Fibroblast of skin of right quadriceps (primary cell): ENCODE measurements around the gene CES4A.
"Not testable (repeated sequence)": the region's sequence is repeated elsewhere in the genome, so short reads cannot be mapped to it uniquely, and the experiment has no call there.

ENCODE experiments used
- DNase-seq: peaks from one replicate; pipeline ENCODE4 v3.0.0-alpha.2; 2013

Gene CES4A

DNA sequence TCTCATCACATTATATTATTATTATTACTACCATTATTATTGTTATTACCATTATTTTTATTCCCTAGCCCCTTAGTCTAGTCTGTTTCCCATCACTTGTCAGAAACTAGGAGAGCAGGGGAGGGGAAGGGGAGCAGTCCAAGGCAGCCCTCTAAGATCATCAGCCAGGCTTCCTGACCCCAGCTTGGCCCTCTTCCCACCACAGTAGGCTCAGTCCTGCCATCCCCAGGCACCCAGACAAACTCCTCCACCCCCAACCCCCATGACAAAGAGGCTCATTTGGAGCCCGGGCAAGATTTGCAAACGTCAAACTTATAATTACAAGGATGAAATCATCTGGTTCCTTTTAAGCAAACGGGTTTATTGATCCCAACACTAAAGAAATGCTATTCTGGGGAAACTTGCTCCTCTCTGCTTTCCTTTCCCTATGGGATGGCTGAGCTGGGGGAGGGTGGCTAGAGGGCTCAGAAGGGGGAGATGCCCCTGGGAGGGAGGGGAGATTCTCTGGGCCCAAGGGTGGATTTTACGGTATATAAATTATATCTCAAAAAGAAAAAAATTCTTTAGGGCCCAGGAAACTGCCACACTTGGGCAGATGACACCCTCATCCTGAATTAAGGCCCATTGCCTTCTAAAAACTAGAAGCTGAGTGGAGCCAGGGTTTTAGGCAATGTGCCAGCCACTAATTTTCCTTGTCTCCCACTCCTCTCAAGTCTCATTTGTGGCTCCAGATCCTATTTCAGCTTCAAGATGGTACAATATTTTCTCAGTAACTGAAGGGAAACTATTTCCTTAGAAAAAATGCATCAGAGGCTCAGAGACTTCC is 36.2 kb downstream of the CES4A start:
- DNase-seq, result peak; percentile 39

GRCh38 chr16:67025210-67025550 is 36.8 kb downstream of the CES4A start:
- DNase-seq, result no peak

- no peak for DNase-seq
Observed at GRCh38 chr16:67026570-67026969, 38.2 kb downstream of the CES4A start.

DNA sequence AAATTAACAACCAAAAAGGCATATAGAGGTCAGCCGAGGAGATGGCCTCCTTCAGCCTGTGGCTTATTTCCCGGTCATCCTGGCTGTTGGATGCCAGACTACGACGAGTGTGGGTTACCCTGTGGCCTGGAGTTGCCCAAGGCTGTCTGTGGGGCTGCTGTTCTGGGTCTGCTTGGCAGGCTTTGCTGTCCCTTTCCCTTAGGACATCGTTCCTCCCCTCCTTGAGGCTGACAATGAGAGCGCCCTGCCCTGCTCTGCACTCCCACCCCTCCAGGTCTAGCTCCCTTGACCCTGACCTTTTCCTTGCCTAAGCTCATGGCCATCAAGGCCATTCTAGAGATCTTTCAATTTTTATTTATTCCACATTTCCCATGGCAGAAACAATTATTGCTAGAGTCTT is 38.7 kb downstream of the CES4A start:
- no peak for DNase-seq

GRCh38 chr16:67028167-67028695 is 39.8 kb downstream of the CES4A start:
- DNase-seq, result no peak

- peak; percentile 93 for DNase-seq
Observed at GRCh38 chr16:67028696-67029253, 40.4 kb downstream of the CES4A start, which contains the start of gene CBFB. TSS of gene CBFB (plus strand) at chr16:67029149. CDS start at chr16:67029408, 259 bp downstream.

DNA sequence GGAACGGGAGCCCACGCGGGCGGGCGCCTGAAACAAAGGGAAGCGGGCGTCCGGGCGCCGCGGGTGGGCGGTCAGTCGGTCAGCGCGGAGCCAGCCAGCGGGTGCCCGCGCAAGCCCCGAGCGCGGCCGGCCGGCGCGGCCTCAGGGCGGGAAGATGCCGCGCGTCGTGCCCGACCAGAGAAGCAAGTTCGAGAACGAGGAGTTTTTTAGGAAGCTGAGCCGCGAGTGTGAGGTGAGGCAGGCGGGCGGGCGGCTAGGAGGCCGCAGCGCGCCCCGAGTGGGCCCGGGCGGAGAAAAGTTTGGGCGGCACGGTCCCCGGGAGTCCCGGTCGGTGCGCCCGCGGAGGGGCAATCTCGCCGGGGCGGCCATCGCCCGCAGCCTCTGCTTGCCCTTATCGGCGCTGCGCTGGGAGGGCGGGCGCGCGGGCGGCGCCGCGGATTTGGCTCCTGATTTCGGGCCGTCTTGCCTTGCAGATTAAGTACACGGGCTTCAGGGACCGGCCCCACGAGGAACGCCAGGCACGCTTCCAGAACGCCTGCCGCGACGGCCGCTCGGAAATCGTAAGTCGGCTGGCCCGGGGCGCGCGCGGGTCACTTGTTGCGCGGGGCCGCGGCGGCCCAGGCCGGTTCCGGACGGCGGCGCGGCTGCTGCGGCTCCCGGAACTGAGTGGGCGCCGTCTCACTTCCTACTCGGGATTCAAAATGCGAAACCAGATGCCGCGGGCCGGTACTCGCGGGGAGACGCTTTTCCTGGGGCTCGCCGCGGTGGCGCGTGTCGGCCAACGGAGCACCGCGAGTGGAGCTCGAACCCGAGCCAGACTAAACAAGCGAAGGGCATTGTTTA is 41.1 kb downstream of the CES4A start:
- peak; percentile 34 for DNase-seq

DNA sequence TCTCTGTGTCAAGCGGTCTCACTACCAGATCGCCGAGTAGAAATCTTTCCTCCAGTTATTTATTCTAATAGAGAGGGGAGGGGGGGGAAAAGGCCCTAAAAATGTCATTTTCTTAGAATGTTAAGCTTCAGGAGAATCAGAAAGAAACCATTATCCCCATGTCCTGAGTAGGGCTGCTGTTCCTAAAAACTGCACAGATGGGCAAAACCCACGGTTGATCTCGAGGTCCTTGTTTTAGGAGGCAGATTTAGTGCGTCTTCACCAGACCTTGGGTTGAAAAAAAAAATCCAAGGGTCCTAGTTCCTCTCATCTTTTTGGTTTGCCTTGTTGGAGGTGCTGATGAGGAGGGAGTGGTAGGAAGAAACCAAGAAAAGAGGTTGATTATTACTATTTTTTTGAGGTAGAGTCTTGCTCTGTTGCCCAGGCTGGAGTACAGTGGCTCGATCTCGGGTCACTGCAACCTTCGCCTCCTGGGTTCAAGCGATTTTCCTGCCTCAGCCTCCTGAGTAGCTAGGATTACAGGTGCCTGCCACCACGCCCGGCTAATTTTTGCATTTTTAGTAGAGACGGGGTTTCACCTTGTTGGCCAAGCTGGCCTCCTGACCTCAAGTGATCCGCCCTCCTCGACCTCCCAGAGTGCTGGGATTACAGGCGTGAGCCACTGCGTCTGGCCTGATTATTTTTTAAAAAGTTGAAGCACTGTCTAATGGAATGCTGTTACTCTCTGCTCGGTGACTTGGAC is 42.0 kb downstream of the CES4A start:
- no peak for DNase-seq

- DNase-seq, result peak; percentile 32
Observed at GRCh38 chr16:67034487-67034886, 46.1 kb downstream of the CES4A start.

DNA sequence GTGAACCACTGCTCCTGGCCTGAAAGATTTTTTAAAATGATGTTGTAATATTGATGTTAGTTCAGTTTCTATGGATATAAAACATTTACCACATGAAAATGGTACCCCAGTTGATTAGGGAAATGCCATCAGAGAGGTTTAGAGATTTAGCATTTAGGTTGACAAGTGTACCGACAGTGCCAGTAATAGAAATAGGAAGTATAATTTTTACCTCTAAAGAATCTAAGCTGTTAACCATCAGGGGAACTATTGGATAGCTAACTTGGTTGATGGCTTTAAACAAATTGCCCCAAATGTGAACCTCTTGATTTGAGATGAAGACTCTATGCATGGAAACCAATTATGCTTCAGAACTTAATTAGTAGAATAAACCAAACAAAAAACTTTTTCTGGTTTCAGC is 47.0 kb downstream of the CES4A start:
- no peak for DNase-seq

GRCh38 chr16:67036323-67036741 is 47.9 kb downstream of the CES4A start:
- peak; percentile 20 for DNase-seq

GRCh38 chr16:67039260-67040020 is 51.1 kb downstream of the CES4A start:
- DNase-seq, result no peak

DNA sequence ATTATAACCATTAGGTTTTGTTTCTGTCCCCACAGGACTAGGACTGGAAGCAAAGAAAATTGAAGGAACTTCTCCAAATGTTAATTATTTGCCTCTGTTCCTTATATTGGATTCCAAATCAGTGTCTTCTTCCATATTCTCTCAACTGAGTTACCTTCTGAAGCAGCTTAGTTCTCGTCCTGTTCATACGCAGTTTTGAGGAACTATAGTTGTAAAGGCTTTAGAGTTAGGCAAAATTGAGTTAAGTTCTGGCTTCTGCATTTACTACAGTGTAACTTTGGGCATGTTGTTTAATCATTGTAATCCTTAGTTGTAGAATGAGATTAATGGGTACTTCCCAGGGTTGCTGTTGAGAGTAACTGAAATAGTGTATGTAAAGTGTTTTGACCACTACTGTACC is 51.8 kb downstream of the CES4A start:
- no peak for DNase-seq

GRCh38 chr16:67040906-67041305 is 52.5 kb downstream of the CES4A start:
- DNase-seq, result peak; percentile 19

GRCh38 chr16:67041520-67041919 is 53.1 kb downstream of the CES4A start:
- DNase-seq, result not testable (repeated sequence)

DNA sequence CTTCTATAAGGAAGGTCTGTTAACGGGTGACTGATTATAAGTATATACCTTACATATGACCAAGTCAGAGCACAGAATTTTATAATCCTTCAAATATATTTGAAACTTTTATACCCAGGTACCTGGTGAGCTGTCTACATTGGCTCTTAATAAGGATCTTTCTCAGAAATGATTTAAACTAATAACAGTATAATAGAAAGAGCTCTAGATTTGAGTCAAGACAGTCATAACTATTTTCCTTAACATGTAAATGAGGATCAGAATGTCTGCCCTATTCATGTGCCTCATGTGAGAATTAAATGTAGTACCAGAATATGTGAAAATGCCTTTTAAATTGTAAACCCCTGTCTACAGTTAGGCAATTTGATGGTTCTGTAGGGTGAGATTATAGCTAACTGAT is 55.0 kb downstream of the CES4A start:
- DNase-seq, result no peak

GRCh38 chr16:67050796-67051195 is 62.4 kb downstream of the CES4A start:
- DNase-seq, result no peak

GRCh38 chr16:67052399-67052798 is 64.0 kb downstream of the CES4A start:
- DNase-seq, result no peak

DNA sequence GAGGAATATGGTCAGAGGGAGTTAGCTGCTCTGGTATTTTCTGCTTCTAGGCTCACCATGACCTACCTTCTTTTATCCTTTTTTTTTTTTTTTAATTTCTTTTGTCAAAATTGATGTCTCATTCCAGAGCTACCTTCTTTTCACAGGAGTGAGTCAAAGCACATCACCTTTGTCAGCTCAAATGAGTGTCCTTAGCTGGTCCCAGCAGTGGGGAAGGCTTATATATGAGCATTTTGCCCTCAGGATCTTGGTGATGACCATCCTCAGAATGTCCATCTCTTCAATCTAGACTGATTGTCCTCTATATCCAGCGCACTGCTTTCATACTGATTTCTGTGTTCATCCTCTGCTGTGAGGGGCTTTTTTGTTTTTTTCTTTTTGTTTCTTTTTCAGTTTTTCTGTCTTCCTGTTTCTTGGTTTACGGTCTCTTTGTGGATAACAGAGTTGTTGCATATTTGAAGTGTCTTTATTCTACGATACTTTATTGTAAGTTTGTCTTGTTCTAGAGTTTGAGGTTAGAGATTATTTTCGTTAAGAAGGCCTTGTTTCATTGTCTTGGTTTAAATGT is 65.5 kb downstream of the CES4A start:
- no peak for DNase-seq

DNA sequence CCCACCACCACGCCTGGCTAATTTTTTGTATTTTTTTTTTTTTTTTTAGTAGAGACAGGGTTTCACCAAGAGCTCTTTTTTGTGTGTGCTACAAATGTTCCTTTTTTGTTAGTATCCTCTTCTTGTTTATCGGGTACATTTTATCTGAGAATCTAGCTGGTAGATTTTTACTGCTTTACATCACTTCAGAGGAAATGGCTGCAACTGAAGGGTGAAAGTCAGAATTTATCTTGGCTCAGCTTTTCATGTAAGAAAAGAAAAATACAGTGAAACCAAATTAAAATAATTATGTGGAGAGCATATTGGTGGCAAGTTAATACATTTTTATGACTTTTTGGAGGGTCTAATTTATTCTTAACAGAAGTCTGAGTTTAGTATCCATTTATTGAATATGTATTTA is 66.5 kb downstream of the CES4A start:
- no peak for DNase-seq

- DNase-seq, result peak; percentile 97
Observed at GRCh38 chr16:67055712-67056487, 67.5 kb downstream of the CES4A start.
